ENCODE data around the gene KCTD1. TPM values are rescaled to one million over a fixed set of nuclear protein-coding genes. Genes with fewer than 3 reads are reported as not detected.

KCTD1 gene
- total RNA-seq, 2 donors from 2014 or later = 35.1 to 44.4 TPM

GRCh38 chr18:26460449-26461091 is 87.8 kb downstream of the KCTD1 start:
- TF ChIP-seq CTCF (IDR thresholded peaks at IDR 0.05) = no peak
- Histone ChIP-seq H3K4me3 (no peak overlapping the region), H3K36me3 (no peaks in the 10 kb centered on the region), H3K27me3 (no peaks in the 10 kb centered on the region), H3K27ac (peak overlapping the region; percentile 83 to 88), H3K4me1 (peaks cover 0 to 50% of the 10 kb centered on the region in 2 donors), H3K9me3 (no peaks in the 10 kb centered on the region)
- no peak for DNase-seq (ENCODE audit: low spot score)

GRCh38 chr18:26459884-26460283 is 88.5 kb downstream of the KCTD1 start:
- DNase-seq (ENCODE audit: low spot score) = no peak
- TF ChIP-seq CTCF (IDR thresholded peaks at IDR 0.05) = no peak
- Histone ChIP-seq H3K4me1 (peaks cover 0 to 50% of the 10 kb centered on the region in 2 donors), H3K4me3 (no peak overlapping the region), H3K27ac (peak overlapping the region; percentile 83 to 88), H3K27me3 (no peaks in the 10 kb centered on the region), H3K9me3 (no peaks in the 10 kb centered on the region), H3K36me3 (peaks cover 5% of the 10 kb centered on the region)

- peaks cover 0 to 50% of the 10 kb centered on the region in 2 donors for H3K4me1 ChIP-seq
- TF ChIP-seq CTCF (IDR thresholded peaks at IDR 0.05) = no peak
- no peaks in the 10 kb centered on the region for H3K27me3 ChIP-seq
- H3K36me3 ChIP-seq = peaks cover 11% of the 10 kb centered on the region
- no peaks in the 10 kb centered on the region for H3K9me3 ChIP-seq
- no peak overlapping the region for H3K4me3 ChIP-seq
- peak overlapping the region; percentile 83 to 88 for H3K27ac ChIP-seq
- no peak for DNase-seq (ENCODE audit: low spot score)
Observed at GRCh38 chr18:26459340-26459739, 89.0 kb downstream of the KCTD1 start.

GRCh38 chr18:26458526-26459232 is 89.7 kb downstream of the KCTD1 start:
- H3K36me3 ChIP-seq = peaks cover 12% of the 10 kb centered on the region
- no peak for DNase-seq (ENCODE audit: low spot score)
- no peak for TF ChIP-seq CTCF (IDR thresholded peaks at IDR 0.05)
- H3K4me1 ChIP-seq = peaks cover 0 to 50% of the 10 kb centered on the region in 2 donors
- peak overlapping the region; percentile 83 to 88 for H3K27ac ChIP-seq
- H3K9me3 ChIP-seq = no peaks in the 10 kb centered on the region
- H3K27me3 ChIP-seq = no peaks in the 10 kb centered on the region
- no peak overlapping the region for H3K4me3 ChIP-seq

- no peak for DNase-seq (ENCODE audit: low spot score)
Observed at GRCh38 chr18:26457611-26458353, 90.6 kb downstream of the KCTD1 start.

More at GRCh38 chr18:26457611-26458353, 90.6 kb downstream of the KCTD1 start:
- Histone ChIP-seq H3K4me3 (no peak overlapping the region), H3K4me1 (peaks cover 0 to 45% of the 10 kb centered on the region in 2 donors), H3K27me3 (no peaks in the 10 kb centered on the region), H3K36me3 (peaks cover 12% of the 10 kb centered on the region), H3K27ac (peak overlapping the region; percentile 83 to 88), H3K9me3 (no peaks in the 10 kb centered on the region)
- TF ChIP-seq CTCF (IDR thresholded peaks at IDR 0.05) = peak in 1 of 2 donors; percentile 45

All from right atrium auricular region (tissue), 2 donors.